GM19351 (cell line): ENCODE data around the gene PTPRN2.
"Not testable (repeated sequence)": the region's sequence is repeated elsewhere in the genome, so short reads cannot be mapped to it uniquely, and the experiment has no call there.

ENCODE experiments used
- ATAC-seq: cut with Tn5 transposase; IDR thresholded peaks from one replicate; pipeline ENCODE4 v1.9.1; 2021; ENCODE audit warnings: mild to moderate bottlenecking, moderate library complexity; ENCODE audit not compliant: unreplicated experiment

PTPRN2 gene

GRCh38 chr7:158316466-158317031 is 271.1 kb downstream of the PTPRN2 start:
- ATAC-seq, result no peak

DNA sequence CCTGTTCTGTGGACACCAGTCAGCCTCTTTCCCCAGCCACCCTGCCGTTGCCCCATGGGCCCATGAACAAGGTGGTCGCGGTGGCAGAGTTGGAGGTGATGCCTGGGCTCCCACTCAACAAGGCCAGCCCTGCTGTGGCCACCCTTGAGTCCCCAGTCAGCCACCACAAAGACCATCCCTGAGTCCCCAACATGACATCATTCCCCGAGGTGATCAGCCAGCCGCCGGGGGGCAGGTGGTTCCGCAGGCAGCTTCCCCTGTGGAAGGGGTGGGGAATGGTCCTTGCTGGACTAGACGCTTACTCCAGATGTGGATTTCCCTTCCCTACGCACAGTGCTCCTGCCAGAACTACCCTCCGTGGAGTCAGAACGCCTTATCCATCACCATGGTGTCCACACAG is 271.7 kb downstream of the PTPRN2 start:
- no peak for ATAC-seq

DNA sequence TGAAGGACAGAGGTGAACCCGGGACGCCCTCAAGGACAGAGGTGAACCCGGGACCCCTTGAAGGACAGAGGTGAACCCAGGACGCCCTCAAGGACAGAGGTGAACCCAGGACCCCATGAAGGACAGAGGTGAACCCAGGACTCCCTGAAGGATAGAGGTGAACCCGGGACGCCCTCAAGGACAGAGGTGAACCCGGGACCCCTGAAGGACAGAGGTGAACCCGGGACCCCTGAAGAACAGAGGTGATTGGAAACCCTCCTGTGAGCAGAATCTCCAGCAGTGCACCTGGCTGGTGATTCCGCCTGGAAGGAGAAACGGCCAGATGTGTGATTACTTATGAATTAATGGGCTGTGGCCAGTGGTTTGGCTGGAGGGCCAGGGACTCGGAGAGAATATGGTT is 272.3 kb downstream of the PTPRN2 start:
- no peak for ATAC-seq

- ATAC-seq, result no peak
These were observed 273.2 kb downstream of the PTPRN2 start for GRCh38 chr7:158314394-158314793.

DNA sequence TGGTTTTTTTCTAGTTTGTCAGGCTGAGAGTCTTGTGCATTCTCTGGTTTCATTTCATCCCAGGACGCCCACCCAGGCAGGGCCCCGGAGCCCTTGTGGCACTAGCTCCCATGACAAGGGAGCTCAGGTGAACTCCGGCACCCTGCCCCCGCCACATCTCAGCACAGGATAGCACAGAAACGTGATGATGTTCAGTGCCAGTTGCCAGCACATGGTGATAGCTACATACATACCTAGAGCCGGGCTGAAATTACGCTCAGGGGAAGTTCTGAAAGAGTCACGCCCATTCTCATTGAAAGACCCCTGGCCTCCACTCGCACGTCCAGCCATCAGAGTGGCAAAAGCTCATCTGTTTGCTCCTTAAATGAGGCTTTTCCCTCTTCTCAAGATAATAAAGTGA is 273.7 kb downstream of the PTPRN2 start:
- ATAC-seq, result no peak

- no peak for ATAC-seq
These were observed 274.8 kb downstream of the PTPRN2 start for GRCh38 chr7:158312789-158313188.

- ATAC-seq, result no peak
These were observed 275.8 kb downstream of the PTPRN2 start for GRCh38 chr7:158311791-158312190.

DNA sequence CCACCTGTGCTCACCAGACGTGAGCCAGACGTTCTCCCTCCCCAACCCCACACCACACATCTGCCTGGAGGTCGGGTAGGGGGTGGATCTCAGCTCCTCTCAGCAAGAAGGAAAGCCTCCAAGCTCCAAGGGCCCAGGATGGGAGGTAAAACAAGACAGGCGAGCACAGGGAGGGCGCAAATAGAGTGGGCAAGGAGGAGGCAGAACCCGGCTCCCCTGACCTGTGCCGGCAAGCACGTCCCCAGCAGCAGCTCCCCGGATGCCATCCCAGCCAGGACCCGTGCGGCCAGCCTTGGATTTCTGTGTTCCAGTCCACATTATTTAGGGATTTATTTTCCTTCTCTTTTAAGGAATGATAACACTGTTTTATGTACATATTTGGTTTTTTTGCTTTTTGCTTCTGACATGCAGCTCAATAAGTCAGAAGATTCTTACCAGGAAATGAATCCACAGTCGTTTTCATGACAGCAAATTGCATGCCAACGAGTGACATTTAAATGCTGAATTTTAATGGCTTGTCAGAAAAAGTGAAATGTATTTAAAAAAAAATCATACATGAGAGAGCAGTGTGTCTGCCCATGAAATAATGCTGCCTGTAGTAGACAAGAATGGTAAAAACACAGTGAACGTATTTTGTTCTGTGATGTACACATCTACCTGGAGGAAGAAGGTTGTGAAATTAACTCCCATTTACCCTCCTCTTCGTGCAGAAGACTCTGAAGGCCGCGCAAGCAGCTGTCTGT is 276.5 kb downstream of the PTPRN2 start:
- ATAC-seq, result no peak

DNA sequence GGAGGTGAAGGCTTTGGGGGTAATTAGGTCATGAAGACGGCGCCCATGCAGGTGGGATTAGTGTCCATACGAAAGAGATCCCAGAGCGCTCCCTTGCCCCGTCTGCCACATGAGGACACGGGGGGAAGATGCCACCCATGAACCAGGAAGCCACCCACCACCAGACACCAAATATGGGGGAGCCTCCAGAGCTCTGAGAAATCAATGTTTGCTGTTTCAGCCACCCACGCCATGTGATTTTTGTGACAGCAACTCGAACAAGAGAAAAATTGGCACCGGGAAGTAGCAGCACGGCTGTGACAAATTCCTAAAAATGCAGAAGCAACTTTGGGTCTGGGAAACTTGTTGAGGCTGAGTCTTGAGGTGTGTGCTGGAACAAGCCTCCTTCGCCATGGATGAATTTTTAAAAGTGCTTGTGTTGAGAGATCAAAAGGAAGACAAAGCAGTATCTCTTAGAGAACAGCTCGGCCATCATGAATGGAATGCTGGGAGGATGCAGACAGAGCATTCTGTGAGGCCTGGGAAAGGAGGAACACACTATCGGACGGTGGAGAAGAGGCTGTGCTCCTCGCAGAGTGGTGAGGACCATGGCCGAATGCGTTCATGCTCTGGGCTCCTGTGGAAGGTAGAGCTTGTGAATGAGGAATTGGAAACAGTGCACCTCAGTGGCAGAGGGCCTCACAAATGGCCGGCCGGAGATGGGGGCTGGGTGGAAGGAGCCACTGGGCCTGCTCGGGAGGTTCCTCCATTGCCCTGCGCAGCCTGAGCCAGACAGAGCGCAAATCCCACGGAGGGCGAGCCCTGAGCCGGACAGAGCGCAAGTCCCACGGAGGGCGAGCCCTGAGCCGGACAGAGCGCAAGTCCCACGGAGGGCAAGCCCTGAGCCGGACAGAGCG is 277.5 kb downstream of the PTPRN2 start:
- ATAC-seq, result no peak

GRCh38 chr7:158308001-158308400 is 279.6 kb downstream of the PTPRN2 start:
- ATAC-seq, result no peak

DNA sequence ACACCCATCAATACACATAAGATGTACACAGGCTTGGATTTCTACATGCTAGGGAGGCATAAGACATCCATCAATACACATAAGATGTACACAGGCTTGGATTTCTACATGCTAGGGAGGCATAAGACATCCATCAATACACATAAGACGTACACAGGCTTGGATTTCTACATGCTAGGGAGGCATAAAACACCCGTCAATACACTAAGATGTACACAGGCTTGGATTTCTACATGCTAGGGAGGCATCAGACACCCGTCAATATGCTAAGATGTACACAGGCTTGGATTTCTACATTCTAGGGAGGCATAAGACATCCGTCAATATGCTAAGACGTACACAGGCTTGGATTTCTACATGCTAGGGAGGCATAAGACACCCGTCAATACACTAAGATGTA is 283.6 kb downstream of the PTPRN2 start:
- not testable (repeated sequence) for ATAC-seq

GRCh38 chr7:158303121-158303520 is 284.5 kb downstream of the PTPRN2 start:
- no peak for ATAC-seq

GRCh38 chr7:158302274-158303070 is 285.2 kb downstream of the PTPRN2 start:
- ATAC-seq, result no peak

DNA sequence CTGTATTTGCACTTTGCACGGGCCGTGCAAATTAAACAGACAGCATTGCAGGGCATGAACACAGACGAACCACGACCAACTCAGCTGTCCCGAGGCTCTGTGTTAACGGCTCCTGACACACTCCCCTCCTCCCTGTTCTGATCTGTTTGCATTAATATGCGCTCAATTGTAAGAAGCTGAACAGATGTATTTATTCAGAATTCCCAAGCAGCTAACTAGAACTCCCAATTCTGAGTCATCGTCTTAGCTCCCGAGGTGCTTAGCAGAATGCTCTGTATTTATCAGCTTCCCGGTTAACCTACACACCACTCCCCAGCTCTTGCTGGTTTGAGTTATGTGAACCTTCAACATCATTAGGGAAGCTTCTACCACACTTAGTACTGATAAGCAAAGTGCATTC is 286.4 kb downstream of the PTPRN2 start:
- ATAC-seq, result no peak

DNA sequence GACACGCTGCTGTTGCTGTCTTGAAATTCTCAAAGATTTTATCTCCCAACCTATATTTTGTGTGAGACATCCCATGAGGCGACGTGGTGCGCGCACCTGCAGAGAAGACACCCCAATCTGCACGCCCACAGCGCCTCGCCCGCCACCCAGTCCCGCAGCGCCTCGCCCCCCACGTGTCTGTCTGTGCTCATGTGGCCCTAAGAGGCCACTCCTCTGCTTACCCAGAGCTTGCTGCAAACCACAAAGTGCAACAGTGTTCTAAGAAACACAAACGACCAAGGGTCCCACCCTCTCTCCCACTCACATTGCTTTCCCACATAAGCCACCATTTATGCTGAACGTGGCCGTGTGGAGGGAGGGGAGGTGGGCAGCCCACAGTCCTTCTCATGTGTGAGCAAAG is 287.2 kb downstream of the PTPRN2 start:
- no peak for ATAC-seq

- no peak for ATAC-seq
These were observed 288.0 kb downstream of the PTPRN2 start for GRCh38 chr7:158299607-158300006.

- no peak for ATAC-seq
These were observed 290.9 kb downstream of the PTPRN2 start for GRCh38 chr7:158296798-158297104.

- ATAC-seq, result no peak
These were observed 291.4 kb downstream of the PTPRN2 start for GRCh38 chr7:158295966-158296797.

DNA sequence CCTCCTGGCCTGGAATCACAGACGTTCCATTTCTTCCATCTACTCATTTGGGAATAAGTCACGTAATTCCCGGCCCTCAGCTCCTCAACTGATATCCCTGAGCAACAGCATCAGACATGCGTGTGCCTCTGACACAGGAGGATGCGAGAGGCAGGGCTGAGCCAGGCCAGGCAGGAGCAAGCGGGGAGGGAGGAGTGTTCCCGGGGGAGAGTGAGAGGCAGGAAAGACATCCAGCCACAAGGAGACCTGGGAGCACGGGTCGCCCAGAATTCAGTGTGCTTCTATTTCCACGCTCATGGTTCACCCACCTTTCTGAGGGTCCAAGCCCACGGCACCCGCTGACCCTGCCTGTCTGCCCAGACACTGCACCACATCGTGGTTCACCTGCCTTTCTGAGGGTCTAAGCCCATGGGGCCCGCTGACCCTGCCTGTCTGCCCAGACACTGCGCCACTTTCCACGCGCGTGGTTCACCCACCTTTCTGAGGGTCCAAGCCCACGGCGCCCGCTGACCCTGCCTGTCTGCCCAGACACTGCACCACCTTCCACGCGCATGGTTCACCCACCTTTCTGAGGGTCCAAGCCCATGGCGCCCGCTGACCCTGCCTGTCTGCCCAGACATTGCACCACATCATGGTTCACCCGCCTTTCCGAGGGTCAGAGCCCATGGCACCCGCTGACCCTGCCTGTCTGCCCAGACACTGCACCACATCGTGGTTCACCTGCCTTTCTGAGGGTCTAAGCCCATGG is 293.0 kb downstream of the PTPRN2 start:
- ATAC-seq, result not testable (repeated sequence)

DNA sequence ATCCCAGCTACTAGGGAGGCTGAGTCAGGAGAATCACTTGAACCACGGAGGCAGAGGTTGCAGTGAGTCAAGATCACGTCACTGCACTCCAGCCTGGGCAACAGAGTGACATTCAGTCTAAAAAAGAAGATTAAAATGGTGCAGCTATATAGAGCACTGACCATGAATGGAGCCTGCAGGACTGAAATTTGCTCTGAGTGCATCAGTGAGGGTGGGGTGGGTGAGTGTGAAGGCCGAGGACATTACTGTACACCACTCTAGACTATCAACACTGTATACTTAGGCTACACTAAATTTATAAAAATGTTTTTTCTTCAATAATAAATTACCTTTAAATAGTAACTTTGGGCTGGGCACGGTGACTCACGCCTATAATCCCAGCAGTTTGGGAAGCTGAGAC is 294.7 kb downstream of the PTPRN2 start:
- ATAC-seq, result no peak
